Measurements from ENCODE around the gene VAT1L. TPM values are rescaled to one million over a fixed set of nuclear protein-coding genes. Genes with fewer than 3 reads are reported as not detected.

The VAT1L gene
- total RNA-seq, 4 donors from 2014 or later, result 0.89 to 4.7 (median 2.3) TPM

- no peak for ATAC-seq
- H3K27me3 ChIP-seq, result peaks cover 25% of the 10 kb centered on the region
- H3K4me1 ChIP-seq, result no peaks in the 10 kb centered on the region
- no peaks in the 10 kb centered on the region for H3K9me3 ChIP-seq
- TF ChIP-seq POLR2AphosphoS5 (IDR thresholded peaks at IDR 0.05) (no peak), POLR2A (IDR thresholded peaks at IDR 0.05) (no peak), EP300 (IDR thresholded peaks at IDR 0.05) (no peak)
- TF ChIP-seq, protein P1, sequence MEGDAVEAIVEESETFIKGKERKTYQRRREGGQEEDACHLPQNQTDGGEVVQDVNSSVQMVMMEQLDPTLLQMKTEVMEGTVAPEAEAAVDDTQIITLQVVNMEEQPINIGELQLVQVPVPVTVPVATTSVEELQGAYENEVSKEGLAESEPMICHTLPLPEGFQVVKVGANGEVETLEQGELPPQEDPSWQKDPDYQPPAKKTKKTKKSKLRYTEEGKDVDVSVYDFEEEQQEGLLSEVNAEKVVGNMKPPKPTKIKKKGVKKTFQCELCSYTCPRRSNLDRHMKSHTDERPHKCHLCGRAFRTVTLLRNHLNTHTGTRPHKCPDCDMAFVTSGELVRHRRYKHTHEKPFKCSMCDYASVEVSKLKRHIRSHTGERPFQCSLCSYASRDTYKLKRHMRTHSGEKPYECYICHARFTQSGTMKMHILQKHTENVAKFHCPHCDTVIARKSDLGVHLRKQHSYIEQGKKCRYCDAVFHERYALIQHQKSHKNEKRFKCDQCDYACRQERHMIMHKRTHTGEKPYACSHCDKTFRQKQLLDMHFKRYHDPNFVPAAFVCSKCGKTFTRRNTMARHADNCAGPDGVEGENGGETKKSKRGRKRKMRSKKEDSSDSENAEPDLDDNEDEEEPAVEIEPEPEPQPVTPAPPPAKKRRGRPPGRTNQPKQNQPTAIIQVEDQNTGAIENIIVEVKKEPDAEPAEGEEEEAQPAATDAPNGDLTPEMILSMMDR (IDR thresholded peaks at IDR 0.05), result no peak
- no peaks in the 10 kb centered on the region for H3K36me3 ChIP-seq
- no peak overlapping the region for H3K27ac ChIP-seq
- no peak overlapping the region for H3K4me3 ChIP-seq
Observed at GRCh38 chr16:77781091-77781490, 7.3 kb upstream of the VAT1L start.

- ATAC-seq, result no peak
- peaks cover 40% of the 10 kb centered on the region for H3K27me3 ChIP-seq
- peaks cover 0 to under 1% (median 0%) of the 10 kb centered on the region in 3 donors for H3K4me1 ChIP-seq
- H3K9me3 ChIP-seq, result no peaks in the 10 kb centered on the region
- WGBS, 2 donors (ENCODE audit: low coverage in 1 of 2), result 27 to 33% methylated on average over 1 to 2 of the region's 2 CpGs
- no peaks in the 10 kb centered on the region for H3K36me3 ChIP-seq
- TF ChIP-seq EP300 (IDR thresholded peaks at IDR 0.05) (no peak), POLR2AphosphoS5 (IDR thresholded peaks at IDR 0.05) (no peak), POLR2A (IDR thresholded peaks at IDR 0.05) (no peak)
- TF ChIP-seq, protein P1 (IDR thresholded peaks at IDR 0.05), result no peak
- no peak overlapping the region for H3K27ac ChIP-seq
- no peak overlapping the region for H3K4me3 ChIP-seq
Observed at GRCh38 chr16:77782694-77783093, 5.7 kb upstream of the VAT1L start.

- ATAC-seq, result no peak
- H3K27ac ChIP-seq, result no peak overlapping the region
- no peaks in the 10 kb centered on the region for H3K36me3 ChIP-seq
- H3K9me3 ChIP-seq, result no peaks in the 10 kb centered on the region
- 32 to 71% methylated on average over 3 to 5 of the region's 38 CpGs for WGBS, 2 donors (ENCODE audit: low coverage in 1 of 2)
- H3K4me3 ChIP-seq, result no peak overlapping the region
- TF ChIP-seq, protein P1 (IDR thresholded peaks at IDR 0.05), result peak in 1 of 4 experiments; percentile 14
- no peak for TF ChIP-seq POLR2A (IDR thresholded peaks at IDR 0.05)
- peaks cover 60% of the 10 kb centered on the region for H3K27me3 ChIP-seq
- peaks cover 0 to 19% (median 4%) of the 10 kb centered on the region in 3 donors for H3K4me1 ChIP-seq
Observed at GRCh38 chr16:77784441-77785372, 3.7 kb upstream of the VAT1L start.

DNA sequence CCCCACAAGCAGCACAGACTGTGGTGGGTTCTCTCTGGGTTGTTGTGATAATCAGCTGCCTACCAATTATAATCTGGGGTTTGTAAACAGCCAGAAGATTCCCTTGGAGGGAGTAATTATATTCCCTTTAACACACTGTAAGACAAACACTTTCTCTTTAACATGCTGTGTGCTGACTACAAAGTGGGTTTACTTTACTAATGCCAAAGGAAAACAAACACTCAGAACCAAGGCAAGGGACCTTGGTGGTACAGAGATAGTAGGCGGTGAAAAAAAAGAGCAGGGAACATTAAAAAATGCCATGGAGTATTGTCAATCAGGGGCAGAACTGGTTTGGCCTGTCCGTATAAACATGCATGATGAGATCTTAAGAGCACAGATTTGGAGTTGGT, 3.0 kb upstream of the VAT1L start:
- no peaks in the 10 kb centered on the region for H3K9me3 ChIP-seq
- no peak overlapping the region for H3K27ac ChIP-seq
- TF ChIP-seq, protein P1 (IDR thresholded peaks at IDR 0.05), result no peak
- H3K36me3 ChIP-seq, result no peaks in the 10 kb centered on the region
- peaks cover 0 to 19% (median 4%) of the 10 kb centered on the region in 3 donors for H3K4me1 ChIP-seq
- WGBS, 2 donors (ENCODE audit: low coverage in 1 of 2), result 89% methylated on average over 1 to 2 of the region's 2 CpGs
- H3K27me3 ChIP-seq, result peaks cover 67% of the 10 kb centered on the region
- no peak overlapping the region for H3K4me3 ChIP-seq
- ATAC-seq, result no peak
